HCT116 (cell line): ENCODE data around the gene TIPARP. TPM values are rescaled to one million over a fixed set of nuclear protein-coding genes. Genes with fewer than 3 reads are reported as not detected.

Source experiments
- ATAC-seq: fragments of 200-7000 bp; cut with Tn5 transposase; 2 replicates; pipeline ENCODE4 v1.9.1; 2020; ENCODE audit warnings: mild to moderate bottlenecking, moderate library complexity
- BruUV-seq: library from RNA; stranded (reverse); fragments of 400-500 nt; replicated peaks from 2 replicates; lab custom pipeline; 2021; lab: Mats Ljungman, UMichigan
- CTCF ChIA-PET: fragments of 300-600 bp; sonication (Branson Sonifier 250); formaldehyde crosslinking; loops from one replicate; lab custom pipeline; 2021; ENCODE audit warnings: antibody characterized with exemption; lab: Charles Lee
- POLR2A ChIA-PET: fragments of 300-600, 350-600 bp; sonication (Branson Sonifier 250); formaldehyde crosslinking; loops from one replicate; lab custom pipeline; 2021; ENCODE audit warnings: antibody characterized with exemption; lab: Charles Lee
- RAD21 ChIA-PET, 2 experiments: fragments of 300-600 bp; sonication (Branson Sonifier 250); formaldehyde crosslinking; loops; one replicate each; lab custom pipeline; 2023; ENCODE audit warnings: low total read pairs in 2 of 2; ENCODE audit not compliant: uncharacterized antibody in 2 of 2, unreplicated experiment in 2 of 2, low non-redundant PET in 1 of 2; lab: Charles Lee
- DNase-seq: peaks from one replicate; pipeline ENCODE4 v3.0.0-alpha.2; 2010; ENCODE audit warnings: low read depth, low spot score
- H2AFZ ChIP-seq: fragments of 200-600 bp; shearing (Covaris generic), sonication (generic); 2 replicates; pipeline ENCODE4 v1.6.1; 2017; ENCODE audit warnings: low read depth, mixed run types, mixed read lengths, antibody characterized with exemption, low read length; ENCODE audit not compliant: poor library complexity, severe bottlenecking
- H3K27ac ChIP-seq: 2 replicates; pipeline ENCODE4 v1.5.1; 2012; ENCODE audit warnings: low read depth, low read length
- H3K27me3 ChIP-seq: fragments of 200-600 bp; sonication (generic); 2 replicates; pipeline ENCODE4 v1.6.1; 2016; ENCODE audit warnings: mixed run types, low read length, mixed read lengths; ENCODE audit not compliant: insufficient read depth
- H3K36me3 ChIP-seq, 2 experiments: fragments of 200-500 bp in 1 of 2; fragments of 200-600 bp in 1 of 2; sonication (Bioruptor generic) in 1 of 2; sonication (generic) in 1 of 2; 2 replicates each; pipeline versions ENCODE4 v1.5.1 to v1.6.1; 2014 to 2016; ENCODE audit warnings: low read length in 2 of 2, inconsistent platforms in 1 of 2, mixed read lengths in 1 of 2, mixed run types in 1 of 2; ENCODE audit not compliant: insufficient read depth in 2 of 2, control insufficient read depth in 1 of 2
- H3K4me1 ChIP-seq, 2 experiments: fragments of 200-600 bp in 1 of 2; sonication (generic) in 1 of 2; 2 replicates each; pipeline versions ENCODE4 v1.5.1 to v1.6.1; 2012 to 2017; ENCODE audit warnings: low read length in 2 of 2, inconsistent platforms in 1 of 2, mild to moderate bottlenecking in 1 of 2, mixed read lengths in 1 of 2, mixed run types in 1 of 2, moderate library complexity in 1 of 2; ENCODE audit not compliant: insufficient read depth in 2 of 2, control insufficient read depth in 1 of 2
- H3K4me2 ChIP-seq: fragments of 200-600 bp; sonication (generic); 2 replicates; pipeline ENCODE4 v1.6.1; 2017; ENCODE audit warnings: mixed run types, low read length, mixed read lengths
- H3K4me3 ChIP-seq, 2 experiments: fragments of 200-600 bp in 1 of 2; sonication (generic) in 1 of 2; replicated peaks in 1 of 2; 2 replicates each; pipeline ENCODE4 v1.5.1; 2011 to 2016; ENCODE audit warnings: low read length in 2 of 2, control low read depth in 1 of 2, low read depth in 1 of 2, mild to moderate bottlenecking in 1 of 2, mixed read lengths in 1 of 2, mixed run types in 1 of 2
- H3K79me2 ChIP-seq: fragments of 200-600 bp; sonication (generic); 2 replicates; pipeline ENCODE4 v1.6.1; 2017; ENCODE audit warnings: mild to moderate bottlenecking, mixed run types, low read length, moderate library complexity, mixed read lengths; ENCODE audit not compliant: insufficient read depth
- H3K9ac ChIP-seq: fragments of 200-600 bp; sonication (generic); 2 replicates; pipeline ENCODE4 v1.6.1; 2016; ENCODE audit warnings: low read length, mixed read lengths
- H3K9me2 ChIP-seq: fragments of 200-600 bp; sonication (generic), shearing (Covaris generic); 2 replicates; pipeline ENCODE4 v1.6.1; 2017; ENCODE audit warnings: mixed run types, mild to moderate bottlenecking, moderate library complexity; ENCODE audit not compliant: insufficient read depth
- H3K9me3 ChIP-seq, 2 experiments: fragments of 200-500 bp in 1 of 2; fragments of 200-600 bp in 1 of 2; sonication (Bioruptor generic) in 1 of 2; sonication (generic) in 1 of 2; 2 replicates each; pipeline ENCODE4 v1.6.1; 2014 to 2017; ENCODE audit warnings: low read length in 2 of 2, mixed read lengths in 2 of 2, inconsistent platforms in 1 of 2, low read depth in 1 of 2, mild to moderate bottlenecking in 1 of 2, mixed run types in 1 of 2, moderate library complexity in 1 of 2; ENCODE audit not compliant: control insufficient read depth in 1 of 2, insufficient read depth in 1 of 2
- H4K20me1 ChIP-seq: fragments of 200-600 bp; sonication (generic), shearing (Covaris generic); 2 replicates; pipeline ENCODE4 v1.6.1; 2017; ENCODE audit warnings: mixed run types, mild to moderate bottlenecking, moderate library complexity; ENCODE audit not compliant: insufficient read depth
- CBX3 ChIP-seq: IDR thresholded peaks from 2 replicates; pipeline ENCODE4 v1.6.1; 2012; ENCODE audit warnings: low read depth
- ELF1 ChIP-seq: IDR thresholded peaks from 2 replicates; pipeline ENCODE4 v1.6.1; 2012; ENCODE audit warnings: low read depth, borderline replicate concordance
- EZH2 ChIP-seq: fragments of 200-600 bp; sonication (generic); IDR thresholded peaks from 2 replicates; pipeline ENCODE4 v1.6.1; 2017; ENCODE audit warnings: antibody characterized with exemption, mixed run types
- FOSL1 ChIP-seq: IDR thresholded peaks from 2 replicates; pipeline ENCODE4 v1.6.1; 2012; ENCODE audit warnings: low read depth
- JUND ChIP-seq: IDR thresholded peaks from 2 replicates; pipeline ENCODE4 v1.6.1; 2012
- POLR2A ChIP-seq: IDR thresholded peaks from 2 replicates; pipeline ENCODE4 v1.7.0; 2011; ENCODE audit warnings: borderline replicate concordance; ENCODE audit not compliant: insufficient read depth, insufficient read length; ENCODE audit errors: extremely low read depth
- POLR2AphosphoS5 ChIP-seq: IDR thresholded peaks from 2 replicates; pipeline ENCODE4 v1.6.1; 2011; ENCODE audit warnings: mild to moderate bottlenecking, low read depth, low read length, moderate library complexity
- RAD21 ChIP-seq: IDR thresholded peaks from 2 replicates; pipeline ENCODE4 v1.6.1; 2012; ENCODE audit warnings: low read depth, mild to moderate bottlenecking
- REST ChIP-seq: IDR thresholded peaks from 2 replicates; pipeline ENCODE4 v1.6.1; 2012; ENCODE audit warnings: low read depth
- SIN3A ChIP-seq: IDR thresholded peaks from 2 replicates; pipeline ENCODE4 v1.6.1; 2012; ENCODE audit warnings: low read depth
- SRF ChIP-seq: IDR thresholded peaks from 2 replicates; pipeline ENCODE4 v1.6.1; 2012; ENCODE audit warnings: low read depth
- TCF7L2 ChIP-seq: IDR thresholded peaks from 2 replicates; pipeline ENCODE4 v1.7.0; 2011; ENCODE audit warnings: borderline replicate concordance, inconsistent platforms; ENCODE audit not compliant: insufficient read depth, insufficient read length; ENCODE audit errors: extremely low read depth
- YY1 ChIP-seq: IDR thresholded peaks from 2 replicates; pipeline ENCODE4 v1.6.1; 2011; ENCODE audit warnings: low read length, low read depth, moderate library complexity, mild to moderate bottlenecking; ENCODE audit not compliant: insufficient replicate concordance; ENCODE audit errors: extremely low read depth
- ZFX ChIP-seq: fragments of 450-650 bp; IDR thresholded peaks from 2 replicates; pipeline ENCODE4 v1.6.1; 2017
- ZNF274 ChIP-seq: fragments of 200-500 bp; sonication (Bioruptor generic); IDR thresholded peaks from 2 replicates; pipeline ENCODE4 v1.6.1; 2014; ENCODE audit warnings: mild to moderate bottlenecking, low read depth, low read length, inconsistent platforms
- intact Hi-C: fragments of 100-400 bp; cut with micrococcal nuclease; formaldehyde crosslinking; loops from 2 replicates; pipeline ENCODE4 v1.10.0; 2022
- total RNA-seq: library from RNA; stranded (reverse); gene quantifications from one replicate; pipeline ENCODE4 v1.2.1, GENCODE V29; 2021; ENCODE audit not compliant: unreplicated experiment

Gene TIPARP
- total RNA-seq, 1 experiment from 2014 or later = 51.3 TPM

DNA sequence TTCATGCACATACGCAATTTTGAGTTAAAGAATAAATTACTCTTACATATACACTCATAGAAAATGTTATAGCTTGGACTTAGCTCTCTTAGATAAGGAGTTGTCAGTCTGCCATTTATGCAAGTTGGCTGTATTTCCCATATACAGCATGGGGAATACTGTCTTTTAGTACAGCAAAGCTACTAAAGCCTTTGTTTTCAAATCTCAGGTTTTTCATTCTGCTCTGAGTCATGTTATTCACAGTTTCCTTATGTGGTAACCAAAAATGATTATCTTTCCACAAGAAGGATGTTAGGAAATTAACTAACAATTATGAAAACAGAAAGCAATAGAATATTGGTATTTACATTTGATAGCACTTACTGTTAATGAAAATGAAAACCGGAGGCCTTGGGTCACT lies 4.3 kb upstream of the TIPARP start:
- H3K9me3 ChIP-seq = no peaks in the 10 kb centered on the region
- ChIA-PET CTCF (no interaction called here), RAD21 (no interaction called here), POLR2A (no interaction called here)
- peaks cover 9 to 23% of the 10 kb centered on the region in 2 experiments; a peak in 3 of 4 replicates for H3K4me1 ChIP-seq
- no TSS peak for BruUV-seq
- no peak overlapping the region for H3K4me3 ChIP-seq
- peaks cover 7% of the 10 kb centered on the region for H3K79me2 ChIP-seq
- H4K20me1 ChIP-seq = no peaks in the 10 kb centered on the region; the same call in 1 of the 2 replicates
- H3K9ac ChIP-seq = no peak overlapping the region
- H3K4me2 ChIP-seq = no peak overlapping the region
- ATAC-seq = no peak
- H3K27me3 ChIP-seq = no peaks in the 10 kb centered on the region
- intact Hi-C loops = loop anchor here (5.0 kb wide), 2 partner anchors 128 to 628 kb away; no protein-coding TSS in a partner anchor
- no peak overlapping the region for H3K27ac ChIP-seq
- H3K9me2 ChIP-seq = no peaks in the 10 kb centered on the region
- DNase-seq = no peak
- H3K36me3 ChIP-seq = no peaks in the 10 kb centered on the region
- no peak overlapping the region for H2AFZ ChIP-seq
- TF ChIP-seq EZH2 = no peak
- TF ChIP-seq RAD21 = no peak
- TF ChIP-seq TCF7L2 = no peak
- no peak for TF ChIP-seq ELF1
- no peak for TF ChIP-seq POLR2AphosphoS5
- no peak for TF ChIP-seq ZFX
- TF ChIP-seq FOSL1 = no peak
- no peak for TF ChIP-seq YY1
- no peak for TF ChIP-seq JUND
- no peak for TF ChIP-seq REST
- no peak for TF ChIP-seq CBX3
- TF ChIP-seq SIN3A = no peak
- TF ChIP-seq ZNF274 = no peak
- no peak for TF ChIP-seq SRF
- TF ChIP-seq POLR2A = no peak
